Stimulated activated naive B cell treated with anti-CD40 and anti-IgM and Interleukin-4, amounts not matched to agents 10 μg/mL and 1 μg/mL and 100 μg/mL, for 72 hours (primary cell): ENCODE measurements around the gene DOCK7.

Experiments used
- ATAC-seq, 2 donors: fragments of 150-1000 bp; cut with Tn5 transposase; replicated peaks; 2 replicates each; pipeline ENCODE4 v1.10.0; 2021; ENCODE audit warnings: moderate library complexity in 1 of 2
- DNase-seq: peaks from one replicate; pipeline ENCODE4 v3.0.0; 2021
- H3K27ac Mint-ChIP-seq: one replicate; pipeline ENCODE4 v1.8.0; 2022; ENCODE audit warnings: mild to moderate bottlenecking, mixed read lengths
- H3K27me3 Mint-ChIP-seq, 2 donors: one replicate each; pipeline ENCODE4 v1.8.0; 2022; ENCODE audit warnings: mixed read lengths in 2 of 2
- H3K36me3 Mint-ChIP-seq, 2 donors: one replicate each; pipeline ENCODE4 v1.8.0; 2022; ENCODE audit warnings: mixed read lengths in 2 of 2, mild to moderate bottlenecking in 1 of 2
- H3K4me1 Mint-ChIP-seq, 2 donors: one replicate each; pipeline ENCODE4 v1.8.0; 2022; ENCODE audit warnings: mixed read lengths in 2 of 2, mild to moderate bottlenecking in 1 of 2
- H3K4me3 Mint-ChIP-seq, 2 donors: one replicate each; pipeline ENCODE4 v1.8.0; 2022; ENCODE audit warnings: mild to moderate bottlenecking in 2 of 2, mixed read lengths in 2 of 2, moderate library complexity in 1 of 2
- H3K9me3 Mint-ChIP-seq, 2 donors: one replicate each; pipeline ENCODE4 v1.8.0; 2022; ENCODE audit warnings: mixed read lengths in 2 of 2, mild to moderate bottlenecking in 1 of 2

The DOCK7 gene

DNA sequence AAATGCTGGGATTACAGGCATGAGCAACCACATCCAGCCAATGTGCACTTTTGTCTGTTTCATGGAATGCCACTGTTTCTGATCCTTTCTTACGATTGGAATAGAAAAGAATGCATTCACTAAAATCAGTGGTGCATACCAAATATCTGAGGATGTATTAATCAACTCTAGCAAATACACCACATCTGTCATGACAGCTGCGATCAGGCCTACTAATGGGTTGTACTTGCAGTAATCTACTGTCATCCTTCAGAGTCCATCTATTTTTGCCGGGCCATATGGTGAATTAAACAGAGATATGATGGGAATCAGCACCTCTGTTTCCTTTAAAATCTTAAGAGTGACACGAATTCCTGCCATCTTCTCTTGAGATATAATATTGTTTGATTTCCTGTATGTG lies 259.8 kb downstream of the DOCK7 start:
- no peak overlapping the region for H3K27ac Mint-ChIP-seq
- no peaks in the 10 kb centered on the region for H3K9me3 Mint-ChIP-seq
- peaks cover 0 to 2% of the 10 kb centered on the region in 2 donors for H3K4me1 Mint-ChIP-seq
- ATAC-seq (no peak), DNase-seq (no peak)
- no peaks in the 10 kb centered on the region for H3K27me3 Mint-ChIP-seq
- no peaks in the 10 kb centered on the region for H3K36me3 Mint-ChIP-seq
- no peak overlapping the region for H3K4me3 Mint-ChIP-seq

DNA sequence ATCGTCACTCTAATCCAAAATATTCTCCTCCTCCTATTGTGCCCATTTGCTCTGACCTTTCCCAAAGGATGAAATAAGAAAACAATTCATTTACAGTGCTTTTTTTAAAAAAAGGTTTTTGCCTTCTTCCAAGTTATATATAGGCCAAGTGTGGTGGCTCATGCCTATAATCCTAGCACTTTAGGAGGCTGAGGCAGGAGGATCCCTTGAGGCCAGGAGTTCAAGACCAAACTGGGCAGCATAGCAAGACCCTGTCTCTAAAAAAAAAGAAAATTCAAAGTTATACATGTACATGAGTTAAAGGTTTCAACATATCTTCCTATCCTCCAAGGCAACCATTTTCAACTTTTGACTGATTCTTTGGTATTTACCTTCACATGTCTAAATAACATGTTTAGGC lies 261.4 kb downstream of the DOCK7 start:
- H3K27me3 Mint-ChIP-seq = no peaks in the 10 kb centered on the region
- no peak overlapping the region for H3K27ac Mint-ChIP-seq
- H3K36me3 Mint-ChIP-seq = no peaks in the 10 kb centered on the region
- DNase-seq = no peak
- peaks cover 0 to 2% of the 10 kb centered on the region in 2 donors for H3K4me1 Mint-ChIP-seq
- no peak for ATAC-seq
- no peaks in the 10 kb centered on the region for H3K9me3 Mint-ChIP-seq
- no peak overlapping the region for H3K4me3 Mint-ChIP-seq

DNA sequence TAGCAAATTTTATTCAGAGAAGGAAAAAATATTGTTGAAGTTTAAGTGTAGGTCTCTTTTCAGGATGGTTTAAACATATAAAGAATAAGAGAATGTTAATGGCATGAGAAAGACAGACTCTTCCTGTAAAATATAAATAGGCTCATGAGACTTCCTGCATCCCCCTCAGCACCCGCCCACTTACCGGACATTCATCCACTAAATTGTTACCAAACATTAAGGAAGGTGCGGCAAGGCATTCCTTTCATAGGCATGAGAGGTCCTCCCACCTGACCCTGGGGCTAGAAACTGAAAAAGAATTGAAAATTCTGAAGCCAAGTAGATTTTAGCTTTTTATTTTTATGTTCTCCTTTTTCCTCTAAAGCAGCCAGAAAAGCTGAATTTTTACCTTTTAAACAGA lies 261.9 kb downstream of the DOCK7 start:
- H3K27ac Mint-ChIP-seq = no peak overlapping the region
- H3K4me1 Mint-ChIP-seq = peaks cover 0 to 2% of the 10 kb centered on the region in 2 donors
- H3K9me3 Mint-ChIP-seq = no peaks in the 10 kb centered on the region
- H3K36me3 Mint-ChIP-seq = no peaks in the 10 kb centered on the region
- no peaks in the 10 kb centered on the region for H3K27me3 Mint-ChIP-seq
- no peak for DNase-seq
- no peak for ATAC-seq
- no peak overlapping the region for H3K4me3 Mint-ChIP-seq

DNA sequence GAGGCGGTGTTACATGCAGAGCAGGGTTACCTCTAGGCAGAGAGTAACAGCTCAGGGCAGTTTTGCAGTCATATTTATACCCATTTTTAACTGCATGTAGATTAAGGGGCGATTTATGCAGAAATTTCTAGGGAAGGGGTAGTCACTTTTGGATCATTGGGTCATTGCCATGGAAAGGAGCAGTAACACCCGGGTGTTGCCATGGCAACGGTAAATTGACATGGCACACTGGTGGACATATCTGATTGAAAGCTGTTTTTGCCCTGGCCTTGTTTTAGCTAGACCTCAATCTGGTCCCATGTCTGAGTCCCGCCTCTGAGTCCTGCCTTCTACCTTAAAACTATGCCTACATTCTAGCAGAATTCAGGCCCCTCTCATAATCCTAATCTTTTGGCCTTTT lies 263.1 kb downstream of the DOCK7 start:
- peak in 1 of 2 donors; percentile 16 for ATAC-seq
- Mint-ChIP-seq H3K9me3 (no peaks in the 10 kb centered on the region), H3K27ac (no peak overlapping the region), H3K4me3 (no peak overlapping the region), H3K36me3 (no peaks in the 10 kb centered on the region), H3K27me3 (no peaks in the 10 kb centered on the region), H3K4me1 (peaks cover 0 to 2% of the 10 kb centered on the region in 2 donors)
- DNase-seq = no peak

DNA sequence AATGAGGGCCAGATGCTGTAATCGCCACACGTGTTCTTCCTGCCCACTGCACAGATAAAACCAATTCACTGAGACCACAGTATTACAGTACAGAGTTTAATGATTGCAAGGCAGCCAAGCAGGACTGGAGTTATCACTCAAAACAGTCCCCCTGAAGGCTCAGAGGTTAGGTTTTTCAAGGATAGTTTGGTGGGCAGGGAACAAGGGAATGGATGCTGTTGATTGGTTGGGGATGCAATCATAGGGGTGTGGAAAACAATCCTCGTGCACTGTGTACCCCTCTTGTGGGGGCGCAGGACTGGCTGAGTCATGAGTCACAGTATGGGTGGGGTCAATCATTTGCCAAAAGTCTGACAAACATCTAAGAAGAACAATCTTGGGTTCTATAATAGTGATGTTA lies 263.8 kb downstream of the DOCK7 start:
- no peak for ATAC-seq
- Mint-ChIP-seq H3K4me3 (no peak overlapping the region), H3K27ac (no peak overlapping the region), H3K4me1 (peaks cover 0 to 2% of the 10 kb centered on the region in 2 donors), H3K27me3 (no peaks in the 10 kb centered on the region), H3K9me3 (no peaks in the 10 kb centered on the region), H3K36me3 (no peaks in the 10 kb centered on the region)
- no peak for DNase-seq

DNA sequence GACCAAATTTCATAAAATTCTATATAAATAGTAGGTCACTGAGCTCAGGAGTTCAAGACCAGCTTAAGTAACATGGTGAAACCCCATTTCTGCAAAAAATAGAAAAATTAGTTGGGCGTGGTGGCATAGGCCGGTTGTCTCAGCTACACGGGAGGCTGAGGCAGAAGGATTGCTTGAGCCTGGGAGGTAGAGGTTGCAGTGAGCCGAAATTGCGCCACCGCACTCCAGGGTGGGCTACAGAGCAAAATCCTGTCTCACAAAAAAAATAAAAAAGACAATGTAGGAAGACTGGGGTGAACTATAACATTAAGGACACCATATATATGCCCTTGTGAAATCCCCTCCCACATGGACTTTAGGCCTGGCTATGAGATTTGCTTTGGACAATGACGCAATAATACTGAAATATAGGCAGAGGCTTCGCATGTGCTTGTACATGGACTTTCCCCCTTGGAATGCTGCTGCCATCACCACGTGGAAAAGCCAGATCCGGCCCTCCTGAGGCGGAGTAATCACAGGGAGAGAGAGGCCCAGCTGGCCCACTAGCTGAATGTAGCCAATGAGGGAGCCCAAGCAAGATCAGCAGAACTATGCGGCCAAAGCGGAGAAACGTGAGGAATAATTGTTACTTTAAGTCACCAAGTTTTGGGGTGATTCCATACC lies 264.5 kb downstream of the DOCK7 start:
- H3K27ac Mint-ChIP-seq = no peak overlapping the region
- no peak for DNase-seq
- H3K27me3 Mint-ChIP-seq = no peaks in the 10 kb centered on the region
- H3K4me3 Mint-ChIP-seq = no peak overlapping the region
- no peak for ATAC-seq
- H3K4me1 Mint-ChIP-seq = peaks cover 0 to 2% of the 10 kb centered on the region in 2 donors
- no peaks in the 10 kb centered on the region for H3K9me3 Mint-ChIP-seq
- H3K36me3 Mint-ChIP-seq = no peaks in the 10 kb centered on the region

DNA sequence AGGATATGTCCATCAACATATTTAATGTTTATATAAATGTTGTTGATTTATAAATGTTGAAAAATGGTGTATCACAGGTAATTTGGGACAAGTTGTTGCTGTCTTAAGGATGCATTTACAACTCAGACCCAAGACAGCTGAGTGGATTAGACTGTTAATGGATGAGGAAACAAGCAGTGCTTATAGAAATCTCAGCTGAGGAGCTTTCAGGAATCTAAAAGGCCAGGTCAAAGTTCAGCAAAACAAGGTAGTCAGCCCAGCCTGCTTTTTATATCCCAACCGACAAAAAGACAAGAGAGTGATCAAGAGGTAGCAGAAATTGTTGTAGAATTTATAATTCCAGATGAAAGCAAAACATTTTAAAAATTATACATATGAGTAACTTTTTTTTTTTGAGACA lies 268.0 kb downstream of the DOCK7 start:
- H3K9me3 Mint-ChIP-seq = no peaks in the 10 kb centered on the region
- DNase-seq = no peak
- no peaks in the 10 kb centered on the region for H3K36me3 Mint-ChIP-seq
- ATAC-seq = no peak
- no peak overlapping the region for H3K4me3 Mint-ChIP-seq
- H3K4me1 Mint-ChIP-seq = peaks cover 0 to 2% of the 10 kb centered on the region in 2 donors
- no peak overlapping the region for H3K27ac Mint-ChIP-seq
- no peaks in the 10 kb centered on the region for H3K27me3 Mint-ChIP-seq

DNA sequence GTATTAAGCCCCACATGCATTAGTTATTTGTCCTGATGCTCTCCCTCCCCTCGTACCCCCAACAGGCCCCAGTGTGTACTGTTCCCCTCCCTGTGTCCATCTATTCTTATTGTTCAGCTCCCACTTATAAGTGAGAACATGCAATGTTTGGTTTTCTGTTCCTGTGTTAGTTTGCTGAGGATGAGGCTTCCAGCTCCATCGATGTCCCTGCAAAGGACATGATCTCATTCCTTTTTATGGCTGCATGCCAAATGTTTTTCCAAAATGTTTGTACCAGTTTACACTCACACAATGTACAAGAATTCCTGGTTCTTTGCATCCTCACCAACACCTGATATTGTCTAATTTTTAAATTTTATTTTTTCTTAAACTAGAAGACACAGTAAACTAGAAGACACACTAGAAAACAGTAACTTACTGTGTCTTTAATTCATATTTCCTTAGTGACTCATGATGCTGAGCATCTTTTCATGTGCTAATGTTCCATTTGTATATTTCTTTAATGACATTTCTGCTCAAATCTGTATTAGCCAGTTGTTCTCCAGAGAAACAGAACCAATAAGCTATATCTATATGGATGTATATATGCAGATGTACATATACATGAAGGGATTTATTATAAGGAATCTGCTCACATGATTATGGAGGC lies 270.7 kb downstream of the DOCK7 start:
- Mint-ChIP-seq H3K9me3 (no peaks in the 10 kb centered on the region), H3K27me3 (no peaks in the 10 kb centered on the region), H3K27ac (no peak overlapping the region), H3K36me3 (no peaks in the 10 kb centered on the region), H3K4me1 (no peaks in the 10 kb centered on the region), H3K4me3 (no peak overlapping the region)
- ATAC-seq (no peak), DNase-seq (no peak)

DNA sequence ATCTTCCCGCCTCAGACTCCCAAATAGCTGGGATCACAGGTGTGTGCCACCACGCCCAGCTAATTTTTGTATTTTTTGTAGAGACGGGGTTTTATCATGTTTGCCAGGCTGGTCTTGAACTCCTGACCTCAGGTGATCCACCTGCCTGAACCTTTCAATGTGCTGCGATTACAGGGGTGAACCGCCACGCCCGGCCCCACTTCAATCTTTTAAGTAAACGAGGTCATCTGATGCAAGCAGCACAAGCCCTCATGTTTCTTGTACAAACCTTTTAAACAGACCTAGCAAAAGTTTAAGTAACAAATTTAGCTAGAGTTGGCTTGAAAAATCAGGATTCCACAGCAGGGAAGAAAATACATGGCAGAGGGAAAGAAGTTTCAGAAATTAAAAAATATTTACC lies 272.5 kb downstream of the DOCK7 start:
- DNase-seq = no peak
- H3K27ac Mint-ChIP-seq = no peak overlapping the region
- no peak overlapping the region for H3K4me3 Mint-ChIP-seq
- H3K9me3 Mint-ChIP-seq = no peaks in the 10 kb centered on the region
- no peaks in the 10 kb centered on the region for H3K36me3 Mint-ChIP-seq
- no peaks in the 10 kb centered on the region for H3K27me3 Mint-ChIP-seq
- no peaks in the 10 kb centered on the region for H3K4me1 Mint-ChIP-seq
- no peak for ATAC-seq

DNA sequence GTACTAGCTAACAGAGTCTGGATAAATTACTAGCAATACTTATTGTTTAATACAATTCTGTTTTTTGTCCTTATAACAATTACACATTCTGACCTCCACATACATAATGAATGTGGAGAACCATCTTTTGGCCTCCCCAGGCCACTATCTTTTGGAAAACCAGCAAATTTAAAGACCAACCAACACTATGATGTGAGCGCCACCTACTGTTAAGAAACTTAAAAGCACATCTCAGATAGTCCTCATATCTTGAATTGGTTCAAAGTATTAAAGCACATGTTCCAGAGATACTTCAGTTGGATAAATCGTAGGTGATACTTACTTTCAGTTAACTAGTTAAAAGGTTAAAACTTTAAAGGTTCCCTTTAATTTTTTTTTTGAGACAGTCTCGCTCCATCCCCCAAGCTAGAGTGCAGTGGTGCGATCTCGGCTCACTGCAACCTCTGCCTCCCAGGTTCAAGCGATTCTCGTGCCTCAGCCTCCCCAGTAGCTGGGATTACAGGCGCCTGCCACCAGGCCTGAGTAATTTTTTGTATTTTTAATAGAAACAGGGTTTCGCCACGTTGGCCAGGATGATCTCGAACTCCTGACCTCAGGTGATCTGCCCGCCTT lies 280.7 kb downstream of the DOCK7 start:
- Mint-ChIP-seq H3K9me3 (no peaks in the 10 kb centered on the region), H3K27ac (no peak overlapping the region)

DNA sequence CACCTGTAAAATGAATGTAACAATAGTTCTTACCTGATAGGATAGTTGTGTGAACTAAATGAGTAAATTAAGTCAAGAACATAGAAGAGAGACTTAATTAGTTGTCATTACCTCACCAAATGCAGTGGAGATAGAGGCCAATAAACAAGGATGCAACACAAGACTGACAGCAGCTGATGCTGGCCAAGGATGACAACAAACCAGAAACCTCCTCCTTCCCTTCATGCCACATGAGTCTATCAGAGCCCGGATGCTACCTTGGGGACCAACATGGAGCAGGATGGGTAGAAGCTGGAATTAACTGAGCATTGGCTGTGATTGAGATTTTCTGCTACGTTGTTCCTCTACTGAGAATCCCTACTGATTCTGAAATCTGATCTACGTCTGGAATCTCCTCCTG lies 281.6 kb downstream of the DOCK7 start:
- no peaks in the 10 kb centered on the region for H3K27me3 Mint-ChIP-seq
- DNase-seq (no peak), ATAC-seq (no peak)
- H3K4me3 Mint-ChIP-seq = no peak overlapping the region
- H3K9me3 Mint-ChIP-seq = no peaks in the 10 kb centered on the region
- H3K36me3 Mint-ChIP-seq = no peaks in the 10 kb centered on the region
- H3K4me1 Mint-ChIP-seq = no peaks in the 10 kb centered on the region
- H3K27ac Mint-ChIP-seq = no peak overlapping the region

More for the DNA sequence above, 280.7 kb downstream of the DOCK7 start:
- H3K27me3 Mint-ChIP-seq = no peaks in the 10 kb centered on the region
- no peak overlapping the region for H3K4me3 Mint-ChIP-seq
- DNase-seq = no peak
- H3K36me3 Mint-ChIP-seq = no peaks in the 10 kb centered on the region
- ATAC-seq = peak; percentile 43 to 54
- no peaks in the 10 kb centered on the region for H3K4me1 Mint-ChIP-seq

DNA sequence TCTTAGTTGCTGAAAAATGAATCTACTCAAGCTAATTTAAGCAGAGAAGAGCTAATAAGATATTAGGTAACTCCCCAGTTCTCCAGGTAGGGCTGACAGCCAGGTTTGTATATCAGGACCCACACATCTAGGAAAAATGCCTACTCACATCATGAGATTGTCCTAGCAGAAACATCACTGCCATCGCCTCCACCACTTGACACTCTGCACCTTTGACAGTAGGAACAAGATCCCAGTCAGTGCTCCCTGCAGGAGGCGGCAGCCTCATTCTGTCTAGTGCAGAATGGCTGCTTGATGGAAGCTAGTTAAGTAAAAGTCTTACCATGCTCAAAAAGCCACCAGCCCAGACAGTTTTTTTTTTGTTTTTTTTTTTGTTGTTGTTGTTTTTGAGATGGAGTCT lies 282.9 kb downstream of the DOCK7 start:
- no peaks in the 10 kb centered on the region for H3K4me1 Mint-ChIP-seq
- no peaks in the 10 kb centered on the region for H3K9me3 Mint-ChIP-seq
- DNase-seq (no peak), ATAC-seq (no peak)
- H3K27me3 Mint-ChIP-seq = no peaks in the 10 kb centered on the region
- no peaks in the 10 kb centered on the region for H3K36me3 Mint-ChIP-seq
- H3K4me3 Mint-ChIP-seq = no peak overlapping the region
- H3K27ac Mint-ChIP-seq = no peak overlapping the region
